Endodermal cell (in vitro differentiated cells): ENCODE data around the gene EP400. TPM values are rescaled to one million over a fixed set of nuclear protein-coding genes. Genes with fewer than 3 reads are reported as not detected.

Experiments
- DNase-seq: peaks from one replicate; pipeline ENCODE4 v3.0.0-alpha.2; 2017
- H3K27ac ChIP-seq: 2 replicates; pipeline ENCODE4 v1.5.1; 2013; ENCODE audit warnings: mild to moderate bottlenecking, low read depth, low read length, moderate library complexity
- H3K27me3 ChIP-seq: 2 replicates; pipeline ENCODE4 v1.6.1; 2013; ENCODE audit warnings: mild to moderate bottlenecking, low read length, moderate library complexity; ENCODE audit not compliant: insufficient read depth, control insufficient read depth, poor library complexity, severe bottlenecking
- H3K36me3 ChIP-seq: 2 replicates; pipeline ENCODE4 v1.7.0; 2013; ENCODE audit warnings: mild to moderate bottlenecking, low read length, moderate library complexity; ENCODE audit not compliant: control insufficient read depth, insufficient read depth
- H3K4me1 ChIP-seq: one replicate; pipeline ENCODE4 v1.7.0; 2013; ENCODE audit warnings: low read length; ENCODE audit not compliant: control insufficient read depth, insufficient read depth
- H3K4me3 ChIP-seq: 2 replicates; pipeline ENCODE4 v1.5.1; 2013; ENCODE audit warnings: mild to moderate bottlenecking, low read length, moderate library complexity
- H3K9ac ChIP-seq: 2 replicates; pipeline ENCODE4 v1.6.1; 2013; ENCODE audit warnings: mild to moderate bottlenecking, low read length, moderate library complexity; ENCODE audit not compliant: poor library complexity, severe bottlenecking; ENCODE audit errors: extremely low read depth
- H3K9me3 ChIP-seq: 2 replicates; pipeline ENCODE4 v1.6.1; 2013; ENCODE audit warnings: mild to moderate bottlenecking, low read length, moderate library complexity; ENCODE audit not compliant: control insufficient read depth
- H3K27ac Mint-ChIP-seq: 2 replicates; pipeline ENCODE4 v1.8.0; 2020; ENCODE audit warnings: mixed read lengths
- H3K27me3 Mint-ChIP-seq: 2 replicates; pipeline ENCODE4 v1.8.0; 2021; ENCODE audit warnings: mild to moderate bottlenecking, mixed read lengths; ENCODE audit not compliant: insufficient read depth
- H3K36me3 Mint-ChIP-seq: 2 replicates; pipeline ENCODE4 v1.8.0; 2020; ENCODE audit warnings: low read depth, mixed read lengths
- H3K4me1 Mint-ChIP-seq: 2 replicates; pipeline ENCODE4 v1.8.0; 2020; ENCODE audit warnings: mixed read lengths
- H3K4me3 Mint-ChIP-seq: 2 replicates; pipeline ENCODE4 v1.8.0; 2020; ENCODE audit warnings: mild to moderate bottlenecking, moderate library complexity, mixed read lengths
- H3K9me3 Mint-ChIP-seq: 2 replicates; pipeline ENCODE4 v1.8.0; 2020; ENCODE audit warnings: mild to moderate bottlenecking, mixed read lengths
- CTCF ChIP-seq: fragments of 200-600 bp; sonication (generic); conservative IDR thresholded peaks from 2 replicates; pipeline ENCODE4 v1.5.0; 2021; ENCODE audit warnings: antibody characterized with exemption, mild to moderate bottlenecking
- WGBS, 2 experiments: methylation state at CpG; one replicate each; pipeline versions ENCODE4 v1.1.5 to v1.1.7; 2013; ENCODE audit warnings: missing lambda C conversion rate in 2 of 2, mixed read lengths in 1 of 2; ENCODE audit not compliant: insufficient coverage in 1 of 2, insufficient read length in 1 of 2; 5-methylcytosine and 5-hydroxymethylcytosine counted together
- total RNA-seq, 2 donors: library from RNA; stranded (reverse); fragmentation: NEBNext Ultra II Directional in 1 of 2; extraction: Animal tissue kit (Norgen Biotek cat#: 25700) in 1 of 2; gene quantifications; 2 replicates in 1 of 2; 3 replicates in 1 of 2; pipeline ENCODE4 v1.2.1, GENCODE V29; 2021

The EP400 gene
- total RNA-seq, 2 donors from 2014 or later = 64.7 to 78.3 TPM

- Mint-ChIP-seq H3K9me3 (no peaks in the 10 kb centered on the region), H3K4me3 (no peak overlapping the region), H3K4me1 (peaks cover 3% of the 10 kb centered on the region), H3K27me3 (no peaks in the 10 kb centered on the region), H3K36me3 (peaks cover 9% of the 10 kb centered on the region), H3K27ac (peak overlapping the region; percentile 30)
- H3K9me3 ChIP-seq = no peaks in the 10 kb centered on the region
- no peak for DNase-seq
- no peak overlapping the region for H3K27ac ChIP-seq
- no peaks in the 10 kb centered on the region for H3K27me3 ChIP-seq
- peaks cover 13% of the 10 kb centered on the region for H3K36me3 ChIP-seq
- no peak overlapping the region for H3K9ac ChIP-seq
- no peak overlapping the region for H3K4me3 ChIP-seq
- H3K4me1 ChIP-seq = peaks cover 5% of the 10 kb centered on the region
- WGBS, 2 experiments = 96 to 98% methylated on average over 8 to 13 of the region's 13 CpGs
- no peak for TF ChIP-seq CTCF
Observed at GRCh38 chr12:131903270-131904255, 46.2 kb upstream of the EP400 start.

- Histone ChIP-seq H3K9me3 (no peaks in the 10 kb centered on the region), H3K4me3 (no peak overlapping the region), H3K27ac (no peak overlapping the region), H3K36me3 (peaks cover 13% of the 10 kb centered on the region), H3K9ac (no peak overlapping the region), H3K4me1 (peaks cover 5% of the 10 kb centered on the region), H3K27me3 (no peaks in the 10 kb centered on the region)
- Mint-ChIP-seq H3K9me3 (no peaks in the 10 kb centered on the region), H3K4me1 (peaks cover 3% of the 10 kb centered on the region), H3K27ac (peak overlapping the region; percentile 30), H3K4me3 (no peak overlapping the region), H3K36me3 (peaks cover 11% of the 10 kb centered on the region), H3K27me3 (no peaks in the 10 kb centered on the region)
- WGBS, 2 experiments = 94 to 100% methylated on average over 1 to 5 of the region's 5 CpGs
- no peak for DNase-seq
- TF ChIP-seq CTCF = no peak
Observed at GRCh38 chr12:131904346-131904745, 45.4 kb upstream of the EP400 start.

GRCh38 chr12:131905081-131905629 lies 44.6 kb upstream of the EP400 start:
- Histone ChIP-seq H3K9me3 (no peaks in the 10 kb centered on the region), H3K27ac (no peak overlapping the region), H3K36me3 (peaks cover 13% of the 10 kb centered on the region), H3K4me3 (no peak overlapping the region), H3K4me1 (peaks cover 5% of the 10 kb centered on the region), H3K9ac (no peak overlapping the region), H3K27me3 (no peaks in the 10 kb centered on the region)
- WGBS, 2 experiments = 95 to 96% methylated on average over 9 to 13 of the region's 13 CpGs
- no peaks in the 10 kb centered on the region for H3K27me3 Mint-ChIP-seq
- H3K36me3 Mint-ChIP-seq = peaks cover 10% of the 10 kb centered on the region
- H3K27ac Mint-ChIP-seq = no peak overlapping the region
- no peak for DNase-seq
- H3K4me3 Mint-ChIP-seq = no peak overlapping the region
- no peaks in the 10 kb centered on the region for H3K9me3 Mint-ChIP-seq
- no peak for TF ChIP-seq CTCF
- peaks cover 2% of the 10 kb centered on the region for H3K4me1 Mint-ChIP-seq
